Loucy (cell line): ENCODE measurements around the gene KLHL33.

Source experiments
- H2AFZ ChIP-seq: fragments of 200-600 bp; sonication (generic); 2 replicates; pipeline ENCODE4 v1.6.0; 2016; ENCODE audit warnings: antibody characterized with exemption, mild to moderate bottlenecking, low read length, moderate library complexity
- H3F3A ChIP-seq: fragments of 200-600 bp; 2 replicates; pipeline ENCODE4 v1.6.0; 2016; ENCODE audit warnings: antibody characterized with exemption, low read depth, mild to moderate bottlenecking
- H3K27me3 ChIP-seq: fragments of 200-600 bp; sonication (generic); 2 replicates; pipeline ENCODE4 v1.6.1; 2014; ENCODE audit warnings: low read length, mild to moderate bottlenecking; ENCODE audit not compliant: insufficient read depth, poor library complexity, severe bottlenecking
- H3K36me3 ChIP-seq: fragments of 200-600 bp; sonication (generic); 2 replicates; pipeline ENCODE4 v1.6.1; 2016; ENCODE audit warnings: low read length; ENCODE audit not compliant: insufficient read depth
- H3K4me1 ChIP-seq: fragments of 200-600 bp; sonication (generic); 2 replicates; pipeline ENCODE4 v1.5.1; 2014; ENCODE audit warnings: low read length, mild to moderate bottlenecking; ENCODE audit not compliant: insufficient read depth, poor library complexity, severe bottlenecking
- H3K4me2 ChIP-seq: fragments of 200-600 bp; sonication (generic); 2 replicates; pipeline ENCODE4 v1.6.0; 2014; ENCODE audit warnings: antibody characterized with exemption, low read length, low read depth, mild to moderate bottlenecking; ENCODE audit not compliant: poor library complexity, severe bottlenecking
- H3K4me3 ChIP-seq: fragments of 200-600 bp; sonication (generic); 2 replicates; pipeline ENCODE4 v1.5.1; 2014; ENCODE audit warnings: low read length, mild to moderate bottlenecking, mixed read lengths; ENCODE audit not compliant: poor library complexity, severe bottlenecking
- H3K79me2 ChIP-seq: fragments of 200-600 bp; sonication (generic); 2 replicates; pipeline ENCODE4 v1.6.1; 2014; ENCODE audit warnings: low read length; ENCODE audit not compliant: insufficient read depth
- H3K9ac ChIP-seq: fragments of 200-600 bp; sonication (generic); 2 replicates; pipeline ENCODE4 v1.6.0; 2014; ENCODE audit warnings: mild to moderate bottlenecking, low read depth, low read length, moderate library complexity; ENCODE audit not compliant: poor library complexity, severe bottlenecking
- H3K9me2 ChIP-seq: fragments of 200-600 bp; sonication (generic); replicated peaks from 2 replicates; pipeline ENCODE4 v1.6.1; 2016; ENCODE audit warnings: low read depth, low read length, mixed read lengths
- H3K9me3 ChIP-seq: fragments of 200-600 bp; sonication (generic); 2 replicates; pipeline ENCODE4 v1.6.1; 2014; ENCODE audit warnings: mild to moderate bottlenecking, antibody characterized with exemption, low read length, low read depth; ENCODE audit not compliant: insufficient read depth
- H4K20me1 ChIP-seq: fragments of 200-600 bp; sonication (generic); 2 replicates; pipeline ENCODE4 v1.6.0; 2014; ENCODE audit warnings: antibody characterized with exemption, low read length, mild to moderate bottlenecking; ENCODE audit not compliant: insufficient read depth, poor library complexity, severe bottlenecking
- EZH2phosphoT487 ChIP-seq: fragments of 200-600 bp; IDR thresholded peaks from 2 replicates; pipeline ENCODE4 v1.6.1; 2018; ENCODE audit warnings: antibody characterized with exemption, mild to moderate bottlenecking, moderate library complexity, borderline replicate concordance
- TF ChIP-seq, protein P1 (sequence below): fragments of 200-600 bp; sonication (generic); conservative IDR thresholded peaks from 2 replicates; pipeline ENCODE4 v1.5.1; 2014; ENCODE audit warnings: mild to moderate bottlenecking, antibody characterized with exemption, low read length

Gene KLHL33

DNA sequence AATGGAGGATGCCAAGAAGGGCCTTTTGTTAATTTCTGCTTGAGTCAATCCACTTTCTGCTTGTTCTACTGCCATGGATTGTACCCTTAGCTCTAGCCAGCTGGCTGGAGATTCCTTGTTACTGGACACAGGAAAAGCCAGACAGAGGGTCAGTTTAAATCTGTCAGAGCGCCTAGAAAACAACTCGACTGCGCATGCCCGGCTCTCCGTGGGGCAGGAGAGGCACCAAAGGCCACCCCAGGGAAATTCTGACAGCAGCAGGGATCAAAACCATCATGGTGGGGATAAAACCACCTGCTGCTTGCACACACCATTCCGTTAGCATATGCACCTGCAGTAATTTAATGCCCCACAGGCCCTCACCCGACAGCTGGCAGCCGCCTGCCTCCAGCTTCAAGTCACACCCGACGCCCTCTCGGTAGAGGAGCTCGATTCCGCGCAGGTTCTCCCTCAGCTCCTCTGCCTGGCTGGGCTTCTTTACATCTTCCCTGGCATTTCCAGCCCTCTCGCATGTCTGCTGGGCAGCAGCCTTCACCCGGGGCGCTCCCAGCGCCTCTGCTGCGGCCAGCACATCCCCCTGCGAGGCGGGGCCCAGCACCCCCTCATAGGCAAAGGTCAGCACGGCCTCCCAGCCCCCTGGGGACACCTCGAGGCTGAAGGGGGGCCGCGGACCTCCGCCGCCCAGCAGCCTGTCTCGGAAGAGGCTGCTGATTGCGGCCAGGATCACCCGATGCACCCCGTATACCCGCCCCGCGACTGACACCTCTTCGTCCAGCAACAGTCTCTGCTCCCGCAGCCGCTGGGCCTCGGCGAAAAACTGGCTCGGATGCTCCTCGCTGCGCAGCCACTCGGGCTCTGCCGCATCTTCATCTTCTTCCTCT, 1.0 kb downstream of the KLHL33 start:
- no peak overlapping the region for H2AFZ ChIP-seq

DNA sequence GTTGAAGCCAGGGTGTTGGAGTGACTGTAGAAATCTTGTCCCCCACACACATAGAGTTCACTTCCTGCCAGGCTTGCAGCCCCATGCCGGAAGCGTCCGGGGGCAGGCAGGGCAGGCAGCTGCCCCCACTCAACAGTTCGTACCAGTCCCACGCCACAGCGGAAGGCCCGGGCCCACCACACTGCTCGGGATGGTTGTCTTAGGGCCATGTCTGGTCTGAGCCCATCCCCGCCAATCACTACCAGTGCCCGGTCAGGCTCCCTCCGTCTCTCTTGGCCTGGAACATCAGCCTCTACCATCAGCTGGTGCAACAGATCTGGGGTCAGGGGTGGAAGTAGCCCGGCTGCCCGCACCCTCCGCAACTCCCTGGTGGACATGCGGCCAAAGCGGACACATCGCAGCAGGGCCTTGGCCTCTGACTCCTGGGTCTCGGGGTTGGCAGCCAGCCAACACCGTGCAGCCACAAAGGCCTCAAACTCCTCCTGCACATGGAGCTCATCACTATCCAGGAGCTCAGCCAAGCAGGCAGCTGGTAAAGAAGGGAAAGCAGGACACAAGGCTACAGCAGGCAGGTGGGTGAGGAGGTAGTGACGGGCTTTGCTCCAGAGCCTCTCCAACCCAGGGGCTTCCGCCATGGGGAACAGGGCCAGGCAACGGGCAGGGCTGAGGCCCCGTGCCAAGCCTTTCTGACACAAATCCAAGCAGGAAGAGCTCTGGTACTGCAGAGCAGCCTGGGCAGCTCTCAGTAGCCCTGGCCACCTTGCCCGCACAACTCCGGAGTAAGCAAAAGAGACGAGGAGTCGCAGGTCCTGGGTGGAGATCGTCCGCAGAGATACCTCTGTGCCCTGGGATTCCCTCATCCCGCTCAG, 5.9 kb downstream of the KLHL33 start:
- Histone ChIP-seq H3K9ac (no peak overlapping the region), H3K79me2 (peaks cover 10% of the 10 kb centered on the region; the same call in 1 of the 2 replicates), H4K20me1 (no peaks in the 10 kb centered on the region), H3K4me3 (no peak overlapping the region), H3F3A (no peaks in the 10 kb centered on the region), H3K4me2 (no peak overlapping the region), H3K36me3 (no peaks in the 10 kb centered on the region), H3K4me1 (peaks cover 35% of the 10 kb centered on the region), H3K9me2 (no peaks in the 10 kb centered on the region), H3K9me3 (no peaks in the 10 kb centered on the region), H3K27me3 (no peaks in the 10 kb centered on the region), H2AFZ (no peak overlapping the region)
- TF ChIP-seq, protein P1, sequence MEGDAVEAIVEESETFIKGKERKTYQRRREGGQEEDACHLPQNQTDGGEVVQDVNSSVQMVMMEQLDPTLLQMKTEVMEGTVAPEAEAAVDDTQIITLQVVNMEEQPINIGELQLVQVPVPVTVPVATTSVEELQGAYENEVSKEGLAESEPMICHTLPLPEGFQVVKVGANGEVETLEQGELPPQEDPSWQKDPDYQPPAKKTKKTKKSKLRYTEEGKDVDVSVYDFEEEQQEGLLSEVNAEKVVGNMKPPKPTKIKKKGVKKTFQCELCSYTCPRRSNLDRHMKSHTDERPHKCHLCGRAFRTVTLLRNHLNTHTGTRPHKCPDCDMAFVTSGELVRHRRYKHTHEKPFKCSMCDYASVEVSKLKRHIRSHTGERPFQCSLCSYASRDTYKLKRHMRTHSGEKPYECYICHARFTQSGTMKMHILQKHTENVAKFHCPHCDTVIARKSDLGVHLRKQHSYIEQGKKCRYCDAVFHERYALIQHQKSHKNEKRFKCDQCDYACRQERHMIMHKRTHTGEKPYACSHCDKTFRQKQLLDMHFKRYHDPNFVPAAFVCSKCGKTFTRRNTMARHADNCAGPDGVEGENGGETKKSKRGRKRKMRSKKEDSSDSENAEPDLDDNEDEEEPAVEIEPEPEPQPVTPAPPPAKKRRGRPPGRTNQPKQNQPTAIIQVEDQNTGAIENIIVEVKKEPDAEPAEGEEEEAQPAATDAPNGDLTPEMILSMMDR: no peak
- TF ChIP-seq EZH2phosphoT487: no peak

More for the DNA sequence above, 1.0 kb downstream of the KLHL33 start:
- H3K9me2 ChIP-seq: no peaks in the 10 kb centered on the region
- H4K20me1 ChIP-seq: no peaks in the 10 kb centered on the region
- no peaks in the 10 kb centered on the region for H3F3A ChIP-seq
- peaks cover 8% of the 10 kb centered on the region for H3K4me1 ChIP-seq
- H3K4me2 ChIP-seq: no peak overlapping the region
- TF ChIP-seq, protein P1: no peak
- no peak for TF ChIP-seq EZH2phosphoT487
- H3K9ac ChIP-seq: no peak overlapping the region
- H3K9me3 ChIP-seq: no peaks in the 10 kb centered on the region
- no peaks in the 10 kb centered on the region for H3K79me2 ChIP-seq
- H3K27me3 ChIP-seq: no peaks in the 10 kb centered on the region
- H3K36me3 ChIP-seq: no peaks in the 10 kb centered on the region
- no peak overlapping the region for H3K4me3 ChIP-seq

DNA sequence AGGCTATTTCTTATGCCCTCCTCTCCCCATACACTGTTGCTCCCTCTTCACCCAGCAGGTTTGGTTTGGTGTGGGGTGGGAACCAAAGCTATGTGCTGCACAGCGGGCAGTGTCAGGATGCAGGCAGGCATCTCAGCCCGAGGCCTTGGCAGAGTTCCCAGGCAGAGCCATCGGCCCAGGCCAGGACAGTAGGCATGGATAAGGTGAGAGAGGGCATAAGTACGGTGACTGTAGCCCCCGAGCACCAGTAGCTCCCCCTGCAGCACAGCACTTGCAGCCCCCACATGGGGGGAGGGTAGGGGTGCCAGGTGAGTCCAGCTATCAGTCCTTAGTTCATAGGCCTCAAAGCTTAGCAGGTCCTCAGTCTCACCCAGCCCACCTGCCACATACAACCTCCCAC, 7.2 kb downstream of the KLHL33 start:
- Histone ChIP-seq H3F3A (no peaks in the 10 kb centered on the region), H3K9me2 (no peaks in the 10 kb centered on the region), H3K4me3 (peak overlapping the region; percentile 63), H4K20me1 (no peaks in the 10 kb centered on the region), H3K9me3 (no peaks in the 10 kb centered on the region), H3K36me3 (no peaks in the 10 kb centered on the region), H3K79me2 (peaks cover 10% of the 10 kb centered on the region; the same call in 1 of the 2 replicates), H3K27me3 (no peaks in the 10 kb centered on the region), H2AFZ (no peak overlapping the region), H3K9ac (peak overlapping the region; percentile 84), H3K4me1 (peaks cover 35% of the 10 kb centered on the region), H3K4me2 (peak overlapping the region; percentile 76)
- TF ChIP-seq, protein P1: no peak
- TF ChIP-seq EZH2phosphoT487: no peak
